GM19025 (cell line): Measurements from ENCODE around the gene MMD.
"Not testable (repeated sequence)": the region's sequence is repeated elsewhere in the genome, so short reads cannot be mapped to it uniquely, and the experiment has no call there.

Source experiments
- ATAC-seq: cut with Tn5 transposase; IDR thresholded peaks from one replicate; pipeline ENCODE4 v1.9.1; 2021; ENCODE audit warnings: mild to moderate bottlenecking, low read depth, moderate library complexity; ENCODE audit not compliant: unreplicated experiment

MMD gene

GRCh38 chr17:55421179-55421934 is at the start of gene MMD:
TSS of gene MMD (minus strand) at chr17:55421835. CDS start at chr17:55421695, 140 bp downstream.
- peak; percentile 0 for ATAC-seq

GRCh38 chr17:55466671-55467070 is 45.0 kb upstream of the MMD start:
- ATAC-seq: no peak

GRCh38 chr17:55465771-55466170 is 44.1 kb upstream of the MMD start:
- not testable (repeated sequence) for ATAC-seq

GRCh38 chr17:55463600-55463999 is 42.0 kb upstream of the MMD start:
- ATAC-seq: peak; percentile 54

GRCh38 chr17:55462711-55463110 is 41.1 kb upstream of the MMD start:
- ATAC-seq: no peak

GRCh38 chr17:55462234-55462633 is 40.6 kb upstream of the MMD start:
- ATAC-seq: no peak

GRCh38 chr17:55458978-55459377 is 37.3 kb upstream of the MMD start:
- ATAC-seq: peak; percentile 64

- no peak for ATAC-seq
Observed at GRCh38 chr17:55458287-55458900, 36.8 kb upstream of the MMD start.

- ATAC-seq: no peak
Observed at GRCh38 chr17:55456307-55457240, 34.9 kb upstream of the MMD start.

- no peak for ATAC-seq
Observed at GRCh38 chr17:55454906-55455474, 33.4 kb upstream of the MMD start.

- no peak for ATAC-seq
Observed at GRCh38 chr17:55453839-55454557, 32.4 kb upstream of the MMD start.

- ATAC-seq: no peak
Observed at GRCh38 chr17:55452139-55452790, 30.6 kb upstream of the MMD start.

GRCh38 chr17:55451758-55452138 is 30.1 kb upstream of the MMD start:
- ATAC-seq: no peak

- no peak for ATAC-seq
Observed at GRCh38 chr17:55451203-55451641, 29.6 kb upstream of the MMD start.

- no peak for ATAC-seq
Observed at GRCh38 chr17:55450232-55450825, 28.7 kb upstream of the MMD start.

GRCh38 chr17:55448681-55449080 is 27.0 kb upstream of the MMD start:
- no peak for ATAC-seq

- no peak for ATAC-seq
Observed at GRCh38 chr17:55446581-55447205, 25.1 kb upstream of the MMD start.

GRCh38 chr17:55446004-55446403 is 24.4 kb upstream of the MMD start:
- not testable (repeated sequence) for ATAC-seq
